ENCODE measurements around the gene PPIC.

DNA sequence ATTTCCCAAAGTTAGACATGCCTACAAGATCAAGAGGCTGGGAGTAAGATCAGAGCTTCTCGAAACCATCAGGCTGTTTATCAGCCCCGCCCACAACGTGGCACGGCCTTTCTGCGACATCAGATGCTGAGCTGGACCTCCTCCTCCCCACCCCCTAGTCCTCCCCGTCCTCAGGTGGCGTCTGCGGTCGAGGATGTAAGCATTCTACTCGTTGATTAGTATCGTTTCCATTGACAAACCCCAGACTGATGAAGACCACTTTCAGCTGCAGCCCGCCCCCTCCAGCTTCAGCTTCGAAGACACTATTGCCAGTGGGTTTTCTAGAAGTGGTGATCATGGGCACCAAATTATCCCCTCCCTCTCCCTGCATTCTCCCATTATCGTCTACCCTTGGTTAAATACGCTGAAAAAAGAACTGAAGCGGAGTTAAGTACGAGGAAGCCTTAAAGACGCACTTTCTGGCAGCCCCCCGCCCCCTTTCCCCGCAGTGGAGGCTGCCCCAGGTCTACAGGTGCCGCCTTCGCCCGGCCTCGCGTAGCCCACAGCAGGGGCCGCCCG lies 1.1 kb downstream of the PPIC start:
- TF ChIP-seq EZH2 (IDR thresholded peaks at IDR 0.05; ENCODE audit: insufficient read depth, poor library complexity, severe bottlenecking) (no peak), EZH2phosphoT487 (IDR thresholded peaks at IDR 0.05; ENCODE audit: insufficient read depth, low read depth) (no peak)

All from GM23248 (cell line).